ENCODE data around the gene IFRD1.

DNA sequence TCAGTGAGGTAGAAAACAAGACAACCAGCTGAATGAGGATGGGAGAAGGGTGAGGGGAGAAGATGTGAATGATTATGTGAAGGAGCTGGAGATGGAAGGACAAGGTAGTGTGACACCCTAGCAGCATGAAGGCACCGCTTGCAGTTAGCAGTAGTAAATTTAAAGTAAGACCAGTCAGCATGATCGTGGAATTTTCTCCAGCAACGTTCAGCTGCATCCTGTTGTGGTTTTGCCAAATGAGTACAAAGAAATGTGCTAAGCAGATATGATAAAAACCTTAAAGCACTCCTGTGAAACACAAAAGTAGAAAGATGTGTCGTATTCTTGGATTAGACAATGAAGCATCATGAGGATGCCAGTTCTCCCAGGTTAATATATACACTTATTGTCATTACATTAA, 34.1 kb upstream of the IFRD1 start:
- no peak for TF ChIP-seq CTCF (conservative IDR thresholded peaks at IDR 0.05; ENCODE audit: low read length)
- TF ChIP-seq EZH2phosphoT487 (IDR thresholded peaks at IDR 0.05; ENCODE audit: borderline replicate concordance): no peak

Data from Loucy (cell line).